HTERT RPE-1 (cell line): Measurements from ENCODE around the gene CFC1.
"Not testable (repeated sequence)": the region's sequence is repeated elsewhere in the genome, so short reads cannot be mapped to it uniquely, and the experiment has no call there.

ENCODE experiments used
- in situ Hi-C: fragments of 300-500 bp; cut with MboI; formaldehyde crosslinking; loops from 4 replicates; pipeline ENCODE4 v1.14.3; 2020; ENCODE audit warnings: low sequenced_read_pairs

CFC1 gene

GRCh38 chr2:130583582-130583981 is 15.8 kb downstream of the CFC1 start:
- in situ Hi-C loops, result not testable (repeated sequence)

GRCh38 chr2:130582970-130583369 is 16.4 kb downstream of the CFC1 start:
- in situ Hi-C loops, result not testable (repeated sequence)

GRCh38 chr2:130581491-130581890 is 17.9 kb downstream of the CFC1 start:
- in situ Hi-C loops, result not testable (repeated sequence)

- in situ Hi-C loops, result not testable (repeated sequence)
Measured at GRCh38 chr2:130579121-130579520, 20.3 kb downstream of the CFC1 start.

GRCh38 chr2:130577559-130577958 is 21.8 kb downstream of the CFC1 start:
- in situ Hi-C loops, result not testable (repeated sequence)

- in situ Hi-C loops, result not testable (repeated sequence)
Measured at GRCh38 chr2:130576209-130576784, 23.1 kb downstream of the CFC1 start.

- in situ Hi-C loops, result not testable (repeated sequence)
Measured at GRCh38 chr2:130574230-130574629, 25.1 kb downstream of the CFC1 start.

GRCh38 chr2:130571929-130572328 is 27.4 kb downstream of the CFC1 start:
- in situ Hi-C loops, result not testable (repeated sequence)

GRCh38 chr2:130566165-130566564 is 33.2 kb downstream of the CFC1 start:
- in situ Hi-C loops, result not testable (repeated sequence)

- in situ Hi-C loops, result not testable (repeated sequence)
Measured at GRCh38 chr2:130556441-130556840, 42.9 kb downstream of the CFC1 start.

- in situ Hi-C loops, result not testable (repeated sequence)
Measured at GRCh38 chr2:130554178-130554577, 45.2 kb downstream of the CFC1 start.

GRCh38 chr2:130549475-130549874 is 49.9 kb downstream of the CFC1 start:
- in situ Hi-C loops, result not testable (repeated sequence)

- in situ Hi-C loops, result not testable (repeated sequence)
Measured at GRCh38 chr2:130548418-130548817, 51.0 kb downstream of the CFC1 start.

- in situ Hi-C loops, result not testable (repeated sequence)
Measured at GRCh38 chr2:130544978-130545377, 54.4 kb downstream of the CFC1 start.

- in situ Hi-C loops, result not testable (repeated sequence)
Measured at GRCh38 chr2:130543785-130544528, 55.4 kb downstream of the CFC1 start.

GRCh38 chr2:130542789-130543188 is 56.6 kb downstream of the CFC1 start:
- in situ Hi-C loops, result not testable (repeated sequence)
